Mesendoderm (in vitro differentiated cells): ENCODE results near the gene CABLES2.

Experiments used
- DNase-seq: peaks from one replicate; pipeline ENCODE4 v3.0.0; 2013
- H2AK5ac ChIP-seq: 2 replicates; pipeline ENCODE4 v1.6.1; 2013; ENCODE audit warnings: low read length, inconsistent platforms
- H2BK120ac ChIP-seq: 2 replicates; pipeline ENCODE4 v1.6.1; 2013; ENCODE audit warnings: low read depth, mild to moderate bottlenecking, low read length, moderate library complexity, mixed read lengths
- H2BK15ac ChIP-seq: replicated peaks from 2 replicates; pipeline ENCODE4 v1.6.1; 2013; ENCODE audit warnings: low read depth, mild to moderate bottlenecking, moderate library complexity
- H2BK5ac ChIP-seq: 2 replicates; pipeline ENCODE4 v1.6.1; 2013; ENCODE audit warnings: low read length, inconsistent platforms
- H3K18ac ChIP-seq: 2 replicates; pipeline ENCODE4 v1.6.1; 2013; ENCODE audit warnings: mild to moderate bottlenecking, low read length, mixed read lengths
- H3K23ac ChIP-seq: one replicate; pipeline ENCODE4 v1.6.1; 2013; ENCODE audit warnings: low read length
- H3K27ac ChIP-seq: 2 replicates; pipeline ENCODE4 v1.5.1; 2013; ENCODE audit warnings: low read depth, mild to moderate bottlenecking, inconsistent platforms, low read length, moderate library complexity
- H3K27me3 ChIP-seq: 2 replicates; pipeline ENCODE4 v1.6.1; 2013; ENCODE audit warnings: low read length, control low read depth, mild to moderate bottlenecking, inconsistent platforms; ENCODE audit not compliant: insufficient read depth, poor library complexity
- H3K36me3 ChIP-seq: 2 replicates; pipeline ENCODE4 v1.6.1; 2013; ENCODE audit warnings: low read length, inconsistent platforms; ENCODE audit not compliant: control insufficient read depth, insufficient read depth
- H3K4ac ChIP-seq: one replicate; pipeline ENCODE4 v1.6.1; 2013; ENCODE audit warnings: low read depth, mild to moderate bottlenecking, low read length, moderate library complexity
- H3K4me1 ChIP-seq: 2 replicates; pipeline ENCODE4 v1.6.1; 2013; ENCODE audit warnings: low read depth, low read length, inconsistent platforms; ENCODE audit not compliant: control insufficient read depth
- H3K4me2 ChIP-seq: 2 replicates; pipeline ENCODE4 v1.6.1; 2013; ENCODE audit warnings: low read length
- H3K4me3 ChIP-seq: 2 replicates; pipeline ENCODE4 v1.5.1; 2013; ENCODE audit warnings: mild to moderate bottlenecking, low read length
- H3K56ac ChIP-seq: one replicate; pipeline ENCODE4 v1.6.1; 2013; ENCODE audit warnings: low read length
- H3K79me1 ChIP-seq: 2 replicates; pipeline ENCODE4 v1.6.1; 2013; ENCODE audit warnings: low read length, inconsistent platforms
- H3K79me2 ChIP-seq: 2 replicates; pipeline ENCODE4 v1.6.1; 2013; ENCODE audit warnings: mild to moderate bottlenecking, low read length; ENCODE audit not compliant: control insufficient read depth, insufficient read depth
- H3K9ac ChIP-seq: 2 replicates; pipeline ENCODE4 v1.6.1; 2013; ENCODE audit warnings: low read length, inconsistent platforms
- H4K5ac ChIP-seq: one replicate; pipeline ENCODE4 v1.6.1; 2013; ENCODE audit warnings: low read length
- H4K8ac ChIP-seq: one replicate; pipeline ENCODE4 v1.6.1; 2013; ENCODE audit warnings: low read depth, mild to moderate bottlenecking, control low read depth, low read length, moderate library complexity
- WGBS: extraction: QIAGEN DNeasy Blood & Tissue Kit; methylation state at CpG from one replicate; pipeline ENCODE4 v1.1.7; 2013; ENCODE audit warnings: low lambda C conversion rate, missing lambda C conversion rate; ENCODE audit not compliant: insufficient coverage; ENCODE audit errors: extremely low coverage; 5-methylcytosine and 5-hydroxymethylcytosine counted together

CABLES2 gene

DNA sequence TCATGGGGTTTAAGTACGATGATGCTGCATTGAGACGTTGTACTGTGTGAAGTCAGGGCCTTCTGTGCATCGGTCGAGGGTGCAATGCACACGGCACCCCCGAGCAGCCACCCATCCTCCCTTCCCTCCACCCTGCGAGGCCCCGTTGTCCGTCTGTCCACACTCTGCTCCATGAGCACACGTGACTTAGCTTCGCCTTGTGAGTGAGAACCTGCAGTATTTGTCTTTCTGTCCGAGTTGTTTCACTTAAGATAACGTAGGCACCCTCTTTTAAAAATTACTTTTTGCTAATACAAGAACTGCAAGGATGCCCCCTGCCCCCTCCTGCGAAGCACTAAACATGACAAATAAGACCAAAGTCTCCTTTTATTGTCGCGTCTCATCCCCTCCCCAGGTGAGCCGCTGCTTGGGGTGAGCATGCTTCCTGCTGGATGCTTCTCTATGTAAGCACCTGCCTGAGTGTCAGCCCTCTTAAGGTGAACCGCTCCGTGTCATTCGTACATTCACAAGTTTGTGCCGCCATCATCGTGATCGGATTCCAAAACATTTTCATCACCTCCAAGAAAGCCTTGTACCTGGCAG, 23.9 kb upstream of the CABLES2 start:
- H3K4me3 ChIP-seq, result no peak overlapping the region
- H3K9ac ChIP-seq, result no peak overlapping the region
- no peak for DNase-seq

DNA sequence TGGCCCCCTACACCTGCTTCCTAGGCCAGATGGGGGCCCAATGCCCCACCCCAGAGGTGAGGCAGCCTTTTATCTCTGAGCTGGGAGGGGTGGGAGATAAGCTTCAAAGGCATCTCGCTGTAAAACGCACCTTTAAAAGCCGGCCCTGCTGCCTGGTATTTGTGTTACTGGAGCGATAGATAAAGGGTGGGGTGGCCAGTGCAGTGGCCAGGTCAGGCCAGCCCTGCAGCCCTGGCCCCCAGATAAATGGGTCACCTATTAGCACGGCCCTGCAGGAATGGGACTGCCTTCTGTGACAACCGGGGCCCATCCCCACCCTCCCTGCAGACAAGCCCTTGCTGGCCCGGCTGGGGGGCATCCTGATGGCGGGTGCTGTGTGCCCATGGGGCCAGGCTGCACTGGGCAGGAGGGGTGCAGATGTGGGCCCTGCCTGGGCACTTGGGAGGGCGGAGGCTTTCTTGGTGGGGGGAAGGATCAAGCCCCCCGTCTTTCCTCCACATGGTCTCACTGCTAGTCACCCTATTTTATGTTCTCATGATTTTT, 23.3 kb upstream of the CABLES2 start:
- Histone ChIP-seq H4K5ac (no peak overlapping the region), H3K56ac (no peak overlapping the region), H3K4me1 (peaks cover 7% of the 10 kb centered on the region), H3K18ac (no peak overlapping the region), H3K27ac (no peak overlapping the region), H4K8ac (no peak overlapping the region), H3K4me2 (no peak overlapping the region), H3K79me2 (no peaks in the 10 kb centered on the region), H2AK5ac (no peak overlapping the region), H3K4ac (no peak overlapping the region), H3K79me1 (no peaks in the 10 kb centered on the region), H2BK15ac (no peak overlapping the region), H2BK5ac (no peak overlapping the region), H3K27me3 (no peaks in the 10 kb centered on the region), H3K4me3 (no peak overlapping the region), H3K23ac (no peak overlapping the region), H3K9ac (no peak overlapping the region), H2BK120ac (no peak overlapping the region), H3K36me3 (no peaks in the 10 kb centered on the region)
- DNase-seq, result no peak
- no CpG with 5 or more reads among the region's 10 CpGs for WGBS

More for the DNA sequence above, 23.9 kb upstream of the CABLES2 start:
- Histone ChIP-seq H3K23ac (no peak overlapping the region), H3K79me1 (no peaks in the 10 kb centered on the region), H2BK5ac (no peak overlapping the region), H3K4me2 (no peak overlapping the region), H3K27ac (no peak overlapping the region), H2BK120ac (no peak overlapping the region), H3K36me3 (no peaks in the 10 kb centered on the region), H4K5ac (no peak overlapping the region), H3K27me3 (no peaks in the 10 kb centered on the region), H3K4ac (no peak overlapping the region), H2AK5ac (no peak overlapping the region), H3K56ac (no peak overlapping the region), H4K8ac (no peak overlapping the region), H3K4me1 (peaks cover 7% of the 10 kb centered on the region), H3K79me2 (no peaks in the 10 kb centered on the region), H3K18ac (no peak overlapping the region), H2BK15ac (no peak overlapping the region)
- WGBS, result no CpG with 5 or more reads among the region's 23 CpGs

DNA sequence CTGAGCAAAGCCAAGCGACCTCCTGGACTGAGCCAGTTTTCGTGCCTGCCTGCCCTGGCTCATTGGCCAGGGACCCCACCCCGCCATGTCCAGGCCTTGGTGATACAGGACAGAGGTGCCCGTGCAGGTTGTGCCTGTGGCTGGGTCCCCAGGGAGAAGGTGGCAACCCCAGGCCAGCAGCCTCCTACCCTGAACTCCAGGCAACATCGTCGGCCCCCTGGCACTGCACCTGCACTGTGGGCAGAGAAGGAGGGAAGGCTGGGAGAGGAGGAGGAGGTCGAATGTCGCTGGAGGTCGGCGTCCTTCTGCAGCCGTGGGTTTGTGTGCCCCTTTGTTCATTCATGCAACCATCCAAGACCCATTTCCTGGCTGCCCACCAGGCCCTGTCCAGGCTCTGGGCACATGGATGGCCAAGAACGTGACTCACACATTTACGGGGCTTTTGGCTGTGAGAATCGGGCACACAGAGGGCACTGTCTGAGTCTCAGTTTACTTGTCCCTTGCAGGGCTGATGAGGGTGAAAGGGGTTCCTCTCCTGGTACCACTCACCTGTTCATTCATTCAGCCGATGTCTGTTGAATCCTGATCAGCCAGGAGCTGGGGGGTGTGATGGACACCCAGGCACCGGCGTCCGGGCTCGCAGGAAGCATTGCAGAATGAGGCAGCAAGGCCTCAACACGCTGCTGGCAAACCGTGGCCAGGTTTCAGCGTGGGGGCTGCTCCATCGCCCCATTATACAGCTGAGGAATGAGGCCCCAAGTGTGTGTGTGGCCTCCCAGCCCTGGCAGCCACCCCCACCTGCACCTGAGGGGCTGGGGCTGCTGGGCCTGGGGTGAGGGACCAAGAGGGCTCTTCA, 22.6 kb upstream of the CABLES2 start:
- Histone ChIP-seq H4K5ac (no peak overlapping the region), H3K9ac (no peak overlapping the region), H3K36me3 (no peaks in the 10 kb centered on the region), H2BK5ac (no peak overlapping the region), H3K4me1 (peaks cover 7% of the 10 kb centered on the region), H3K23ac (peak overlapping the region; percentile 29), H3K27ac (no peak overlapping the region), H3K4me3 (no peak overlapping the region), H4K8ac (no peak overlapping the region), H3K27me3 (no peaks in the 10 kb centered on the region), H2BK15ac (no peak overlapping the region), H2BK120ac (no peak overlapping the region), H3K56ac (no peak overlapping the region), H3K79me1 (no peaks in the 10 kb centered on the region), H2AK5ac (no peak overlapping the region), H3K4ac (no peak overlapping the region), H3K4me2 (no peak overlapping the region), H3K18ac (no peak overlapping the region), H3K79me2 (no peaks in the 10 kb centered on the region)
- no peak for DNase-seq
- WGBS, result no CpG with 5 or more reads among the region's 23 CpGs

DNA sequence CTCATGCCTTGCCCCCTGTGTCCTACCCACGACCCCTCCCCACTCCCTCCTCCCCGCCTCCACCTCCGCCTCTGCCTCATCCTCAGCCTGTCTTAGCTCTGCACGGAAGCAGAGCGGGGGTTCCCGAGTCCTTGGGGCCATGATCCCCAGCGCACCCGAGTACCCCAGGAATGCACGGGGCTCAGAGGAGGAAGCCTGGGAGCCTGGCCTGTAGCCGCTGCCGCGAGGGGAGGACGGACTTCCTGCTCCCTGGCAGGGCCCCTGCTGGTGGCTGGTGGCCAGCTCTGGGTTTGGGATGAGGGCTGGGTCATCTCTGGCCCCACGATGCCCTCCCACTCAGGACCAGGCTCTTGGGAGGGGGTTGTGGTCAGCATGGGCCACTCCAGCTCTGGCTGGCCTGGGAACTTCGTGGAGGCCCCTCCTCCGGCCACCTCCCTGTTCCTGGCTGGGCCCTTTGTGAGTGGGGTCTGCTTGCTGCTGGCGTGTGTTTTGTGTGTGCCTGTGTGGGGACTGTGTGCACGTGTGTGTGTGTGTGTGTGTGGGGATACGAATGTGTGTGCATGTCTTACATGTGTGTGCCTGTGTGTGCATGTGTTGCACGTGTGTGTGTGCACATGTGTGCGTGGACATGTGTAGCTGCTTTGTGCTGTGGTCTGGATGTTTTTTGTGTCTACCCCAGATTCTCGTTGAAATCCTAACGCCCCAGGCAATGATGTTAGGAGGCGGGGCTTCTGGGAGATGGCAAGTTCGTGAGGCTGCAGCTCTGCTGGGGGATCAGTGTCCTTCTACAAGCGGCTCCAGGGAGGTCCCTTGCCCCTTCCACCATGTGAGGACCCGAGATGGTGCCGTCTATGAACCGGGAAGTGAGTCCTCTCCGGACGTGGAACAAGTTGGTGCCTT, 21.6 kb upstream of the CABLES2 start:
- H2AK5ac ChIP-seq, result no peak overlapping the region
- DNase-seq, result no peak
- H4K8ac ChIP-seq, result no peak overlapping the region
- peaks cover 7% of the 10 kb centered on the region for H3K4me1 ChIP-seq
- peak overlapping the region; percentile 42 for H3K56ac ChIP-seq
- H3K9ac ChIP-seq, result no peak overlapping the region
- no peaks in the 10 kb centered on the region for H3K36me3 ChIP-seq
- peak overlapping the region; percentile 59 for H3K23ac ChIP-seq
- H3K4me3 ChIP-seq, result no peak overlapping the region
- no peak overlapping the region for H4K5ac ChIP-seq
- no peaks in the 10 kb centered on the region for H3K27me3 ChIP-seq
- no peak overlapping the region for H2BK120ac ChIP-seq
- H3K79me1 ChIP-seq, result no peaks in the 10 kb centered on the region
- no peak overlapping the region for H2BK15ac ChIP-seq
- no peak overlapping the region for H3K18ac ChIP-seq
- H3K27ac ChIP-seq, result no peak overlapping the region
- WGBS, result no CpG with 5 or more reads among the region's 31 CpGs
- H3K4me2 ChIP-seq, result no peak overlapping the region
- no peak overlapping the region for H3K4ac ChIP-seq
- H3K79me2 ChIP-seq, result no peaks in the 10 kb centered on the region
- no peak overlapping the region for H2BK5ac ChIP-seq

DNA sequence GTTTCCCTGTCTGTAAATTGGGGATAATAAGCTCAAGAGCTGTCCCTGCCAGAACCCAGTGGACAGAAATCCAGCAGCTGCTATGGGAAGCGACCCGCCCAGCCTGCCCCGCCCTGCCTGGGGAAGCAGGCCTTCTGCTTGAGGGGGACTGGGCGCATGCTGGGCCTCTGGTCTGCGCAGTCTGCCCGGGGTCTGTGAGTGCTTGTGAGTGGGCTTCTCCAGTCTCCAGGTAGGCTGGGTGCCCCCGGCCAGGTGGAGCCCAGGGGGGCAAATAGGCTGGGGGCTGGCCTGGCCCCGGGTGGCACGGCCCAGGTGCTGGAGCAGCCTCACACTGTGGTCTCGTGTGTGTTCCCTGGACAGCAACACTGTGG, 20.9 kb upstream of the CABLES2 start:
- H3K4ac ChIP-seq, result no peak overlapping the region

More for the DNA sequence above, 20.9 kb upstream of the CABLES2 start:
- no peaks in the 10 kb centered on the region for H3K79me1 ChIP-seq
- H2BK5ac ChIP-seq, result no peak overlapping the region
- DNase-seq, result no peak
- H3K23ac ChIP-seq, result no peak overlapping the region
- no peaks in the 10 kb centered on the region for H3K36me3 ChIP-seq
- H3K79me2 ChIP-seq, result no peaks in the 10 kb centered on the region
- H3K27me3 ChIP-seq, result no peaks in the 10 kb centered on the region
- H3K4me2 ChIP-seq, result no peak overlapping the region
- no peak overlapping the region for H3K18ac ChIP-seq
- H3K4me3 ChIP-seq, result no peak overlapping the region
- H2BK120ac ChIP-seq, result no peak overlapping the region
- WGBS, result no CpG with 5 or more reads among the region's 10 CpGs
- peaks cover 7% of the 10 kb centered on the region for H3K4me1 ChIP-seq
- no peak overlapping the region for H3K9ac ChIP-seq
- no peak overlapping the region for H3K27ac ChIP-seq
- no peak overlapping the region for H2BK15ac ChIP-seq
- no peak overlapping the region for H4K8ac ChIP-seq
- H2AK5ac ChIP-seq, result no peak overlapping the region
- H4K5ac ChIP-seq, result no peak overlapping the region
- peak overlapping the region; percentile 42 for H3K56ac ChIP-seq
